ENCODE data around the gene HNRNPD. TPM values are rescaled to one million over a fixed set of nuclear protein-coding genes. Genes with fewer than 3 reads are reported as not detected.

Gene HNRNPD
- total and polyA plus RNA-seq, 4 donors, result 29.9 to 53.9 (median 46.2) TPM

GRCh38 chr4:82352118-82352824, 21.5 kb downstream of the HNRNPD start:
- Histone ChIP-seq H3K9ac (ENCODE audit: low read depth in 1 of 2, low read length in 2 of 2) (no peak overlapping the region), H3K36me3 (ENCODE audit: control insufficient read depth in 4 of 4, insufficient read depth in 3 of 4, low read depth in 1 of 4, low read length in 3 of 4) (peaks cover 8 to 53% (median 49%) of the 10 kb centered on the region in 4 donors), H3K27ac (ENCODE audit: low read depth in 1 of 2, low read length in 2 of 2) (no peak overlapping the region), H3K9me3 (ENCODE audit: control insufficient read depth in 4 of 4, low read length in 3 of 4) (no peaks in the 10 kb centered on the region), H3K27me3 (ENCODE audit: control insufficient read depth in 4 of 4, insufficient read depth in 4 of 4, low read length in 3 of 4) (no peaks in the 10 kb centered on the region), H3K4me1 (ENCODE audit: control insufficient read depth in 4 of 4, insufficient read depth in 4 of 4, low read length in 3 of 4) (no peaks in the 10 kb centered on the region), H3K4me3 (ENCODE audit: low read depth in 1 of 3, low read length in 3 of 3) (no peak overlapping the region)
- 98% methylated on average over 6 of the region's 6 CpGs for WGBS
- TF ChIP-seq, protein P1, sequence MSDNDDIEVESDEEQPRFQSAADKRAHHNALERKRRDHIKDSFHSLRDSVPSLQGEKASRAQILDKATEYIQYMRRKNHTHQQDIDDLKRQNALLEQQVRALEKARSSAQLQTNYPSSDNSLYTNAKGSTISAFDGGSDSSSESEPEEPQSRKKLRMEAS (IDR thresholded peaks at IDR 0.05), result no peak
- TF ChIP-seq EGR1 (IDR thresholded peaks at IDR 0.05; ENCODE audit: low read depth in 2 of 2) (no peak), FOXA2 (IDR thresholded peaks at IDR 0.05) (no peak), RAD21 (IDR thresholded peaks at IDR 0.05) (no peak), FOXA1 (IDR thresholded peaks at IDR 0.05) (no peak), TAF1 (conservative IDR thresholded peaks at IDR 0.05) (no peak), SP1 (IDR thresholded peaks at IDR 0.05) (no peak), HNF4G (IDR thresholded peaks at IDR 0.05) (no peak)
- TF ChIP-seq, protein P2, sequence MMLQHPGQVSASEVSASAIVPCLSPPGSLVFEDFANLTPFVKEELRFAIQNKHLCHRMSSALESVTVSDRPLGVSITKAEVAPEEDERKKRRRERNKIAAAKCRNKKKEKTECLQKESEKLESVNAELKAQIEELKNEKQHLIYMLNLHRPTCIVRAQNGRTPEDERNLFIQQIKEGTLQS (IDR thresholded peaks at IDR 0.05), result no peak
- TF ChIP-seq, protein P3, sequence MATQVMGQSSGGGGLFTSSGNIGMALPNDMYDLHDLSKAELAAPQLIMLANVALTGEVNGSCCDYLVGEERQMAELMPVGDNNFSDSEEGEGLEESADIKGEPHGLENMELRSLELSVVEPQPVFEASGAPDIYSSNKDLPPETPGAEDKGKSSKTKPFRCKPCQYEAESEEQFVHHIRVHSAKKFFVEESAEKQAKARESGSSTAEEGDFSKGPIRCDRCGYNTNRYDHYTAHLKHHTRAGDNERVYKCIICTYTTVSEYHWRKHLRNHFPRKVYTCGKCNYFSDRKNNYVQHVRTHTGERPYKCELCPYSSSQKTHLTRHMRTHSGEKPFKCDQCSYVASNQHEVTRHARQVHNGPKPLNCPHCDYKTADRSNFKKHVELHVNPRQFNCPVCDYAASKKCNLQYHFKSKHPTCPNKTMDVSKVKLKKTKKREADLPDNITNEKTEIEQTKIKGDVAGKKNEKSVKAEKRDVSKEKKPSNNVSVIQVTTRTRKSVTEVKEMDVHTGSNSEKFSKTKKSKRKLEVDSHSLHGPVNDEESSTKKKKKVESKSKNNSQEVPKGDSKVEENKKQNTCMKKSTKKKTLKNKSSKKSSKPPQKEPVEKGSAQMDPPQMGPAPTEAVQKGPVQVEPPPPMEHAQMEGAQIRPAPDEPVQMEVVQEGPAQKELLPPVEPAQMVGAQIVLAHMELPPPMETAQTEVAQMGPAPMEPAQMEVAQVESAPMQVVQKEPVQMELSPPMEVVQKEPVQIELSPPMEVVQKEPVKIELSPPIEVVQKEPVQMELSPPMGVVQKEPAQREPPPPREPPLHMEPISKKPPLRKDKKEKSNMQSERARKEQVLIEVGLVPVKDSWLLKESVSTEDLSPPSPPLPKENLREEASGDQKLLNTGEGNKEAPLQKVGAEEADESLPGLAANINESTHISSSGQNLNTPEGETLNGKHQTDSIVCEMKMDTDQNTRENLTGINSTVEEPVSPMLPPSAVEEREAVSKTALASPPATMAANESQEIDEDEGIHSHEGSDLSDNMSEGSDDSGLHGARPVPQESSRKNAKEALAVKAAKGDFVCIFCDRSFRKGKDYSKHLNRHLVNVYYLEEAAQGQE (IDR thresholded peaks at IDR 0.05), result no peak
- DNase-seq (ENCODE audit: low spot score), result no peak

- no peak overlapping the region for H3K4me3 ChIP-seq (ENCODE audit: low read depth in 1 of 3, low read length in 3 of 3)
- H3K36me3 ChIP-seq (ENCODE audit: control insufficient read depth in 4 of 4, insufficient read depth in 3 of 4, low read depth in 1 of 4, low read length in 3 of 4), result peaks cover 5 to 14% (median 8%) of the 10 kb centered on the region in 4 donors
- no peaks in the 10 kb centered on the region for H3K9me3 ChIP-seq (ENCODE audit: control insufficient read depth in 4 of 4, low read length in 3 of 4)
- H3K27ac ChIP-seq (ENCODE audit: low read depth in 1 of 2, low read length in 2 of 2), result no peak overlapping the region
- no peak overlapping the region for H3K9ac ChIP-seq (ENCODE audit: low read depth in 1 of 2, low read length in 2 of 2)
- DNase-seq (ENCODE audit: low spot score), result no peak
- H3K4me1 ChIP-seq (ENCODE audit: control insufficient read depth in 4 of 4, insufficient read depth in 4 of 4, low read length in 3 of 4), result no peaks in the 10 kb centered on the region
- TF ChIP-seq FOXA1 (IDR thresholded peaks at IDR 0.05) (no peak), EGR1 (IDR thresholded peaks at IDR 0.05; ENCODE audit: low read depth in 2 of 2) (no peak), RXRA (IDR thresholded peaks at IDR 0.05) (no peak), GABPA (IDR thresholded peaks at IDR 0.05 in 1 of 2, conservative IDR thresholded peaks at IDR 0.05 in 1 of 2) (no peak), HNF4G (IDR thresholded peaks at IDR 0.05) (no peak), SP1 (IDR thresholded peaks at IDR 0.05) (no peak), FOXA2 (IDR thresholded peaks at IDR 0.05) (no peak), RAD21 (IDR thresholded peaks at IDR 0.05) (no peak), NR2F2 (IDR thresholded peaks at IDR 0.05) (no peak), JUND (IDR thresholded peaks at IDR 0.05) (no peak), TAF1 (conservative IDR thresholded peaks at IDR 0.05) (no peak), YY1 (IDR thresholded peaks at IDR 0.05) (no peak), HNF4A (conservative IDR thresholded peaks at IDR 0.05) (no peak)
- TF ChIP-seq, protein P2 (IDR thresholded peaks at IDR 0.05), result no peak
- TF ChIP-seq, protein P3 (IDR thresholded peaks at IDR 0.05), result no peak
- TF ChIP-seq, protein P1 (IDR thresholded peaks at IDR 0.05), result no peak
- TF ChIP-seq, protein P4, sequence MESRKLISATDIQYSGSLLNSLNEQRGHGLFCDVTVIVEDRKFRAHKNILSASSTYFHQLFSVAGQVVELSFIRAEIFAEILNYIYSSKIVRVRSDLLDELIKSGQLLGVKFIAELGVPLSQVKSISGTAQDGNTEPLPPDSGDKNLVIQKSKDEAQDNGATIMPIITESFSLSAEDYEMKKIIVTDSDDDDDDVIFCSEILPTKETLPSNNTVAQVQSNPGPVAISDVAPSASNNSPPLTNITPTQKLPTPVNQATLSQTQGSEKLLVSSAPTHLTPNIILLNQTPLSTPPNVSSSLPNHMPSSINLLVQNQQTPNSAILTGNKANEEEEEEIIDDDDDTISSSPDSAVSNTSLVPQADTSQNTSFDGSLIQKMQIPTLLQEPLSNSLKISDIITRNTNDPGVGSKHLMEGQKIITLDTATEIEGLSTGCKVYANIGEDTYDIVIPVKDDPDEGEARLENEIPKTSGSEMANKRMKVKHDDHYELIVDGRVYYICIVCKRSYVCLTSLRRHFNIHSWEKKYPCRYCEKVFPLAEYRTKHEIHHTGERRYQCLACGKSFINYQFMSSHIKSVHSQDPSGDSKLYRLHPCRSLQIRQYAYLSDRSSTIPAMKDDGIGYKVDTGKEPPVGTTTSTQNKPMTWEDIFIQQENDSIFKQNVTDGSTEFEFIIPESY (IDR thresholded peaks at IDR 0.05), result no peak
- TF ChIP-seq, protein P5, sequence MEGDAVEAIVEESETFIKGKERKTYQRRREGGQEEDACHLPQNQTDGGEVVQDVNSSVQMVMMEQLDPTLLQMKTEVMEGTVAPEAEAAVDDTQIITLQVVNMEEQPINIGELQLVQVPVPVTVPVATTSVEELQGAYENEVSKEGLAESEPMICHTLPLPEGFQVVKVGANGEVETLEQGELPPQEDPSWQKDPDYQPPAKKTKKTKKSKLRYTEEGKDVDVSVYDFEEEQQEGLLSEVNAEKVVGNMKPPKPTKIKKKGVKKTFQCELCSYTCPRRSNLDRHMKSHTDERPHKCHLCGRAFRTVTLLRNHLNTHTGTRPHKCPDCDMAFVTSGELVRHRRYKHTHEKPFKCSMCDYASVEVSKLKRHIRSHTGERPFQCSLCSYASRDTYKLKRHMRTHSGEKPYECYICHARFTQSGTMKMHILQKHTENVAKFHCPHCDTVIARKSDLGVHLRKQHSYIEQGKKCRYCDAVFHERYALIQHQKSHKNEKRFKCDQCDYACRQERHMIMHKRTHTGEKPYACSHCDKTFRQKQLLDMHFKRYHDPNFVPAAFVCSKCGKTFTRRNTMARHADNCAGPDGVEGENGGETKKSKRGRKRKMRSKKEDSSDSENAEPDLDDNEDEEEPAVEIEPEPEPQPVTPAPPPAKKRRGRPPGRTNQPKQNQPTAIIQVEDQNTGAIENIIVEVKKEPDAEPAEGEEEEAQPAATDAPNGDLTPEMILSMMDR (IDR thresholded peaks at IDR 0.05; ENCODE audit: low read depth, low read length, missing input control), result no peak
- H3K27me3 ChIP-seq (ENCODE audit: control insufficient read depth in 4 of 4, insufficient read depth in 4 of 4, low read length in 3 of 4), result no peaks in the 10 kb centered on the region
These were observed 27.7 kb downstream of the HNRNPD start for GRCh38 chr4:82346126-82346525.

Measured in liver (tissue), 9 donors.